GM23338 (cell line): ENCODE measurements around the gene NDUFS4. TPM values are rescaled to one million over a fixed set of nuclear protein-coding genes. Genes with fewer than 3 reads are reported as not detected.

Experiments used
- ATAC-seq: fragments of 200-7000 bp; cut with Tn5 transposase; 3 replicates; pipeline ENCODE4 v1.9.1; 2020
- DNase-seq: peaks from one replicate; pipeline ENCODE4 v3.0.0-alpha.2; 2015; ENCODE audit warnings: low spot score
- H2AFZ ChIP-seq: fragments of 200-600 bp; sonication (generic); 2 replicates; pipeline ENCODE4 v1.8.0; 2016; ENCODE audit warnings: antibody characterized with exemption, mild to moderate bottlenecking, moderate library complexity
- H3F3A ChIP-seq: fragments of 200-600 bp; sonication (generic); replicated peaks from 2 replicates; pipeline ENCODE4 v1.8.0; 2017; ENCODE audit warnings: antibody characterized with exemption, mixed run types, low read depth
- H3K27ac ChIP-seq: fragments of 200-600 bp; sonication (generic); 2 replicates; pipeline ENCODE4 v1.6.1; 2016; ENCODE audit warnings: low read depth
- H3K27me3 ChIP-seq: fragments of 200-600 bp; sonication (generic); 2 replicates; pipeline ENCODE4 v1.8.0; 2016; ENCODE audit warnings: mild to moderate bottlenecking, mixed run types, moderate library complexity; ENCODE audit not compliant: insufficient read depth
- H3K36me3 ChIP-seq: fragments of 200-600 bp; sonication (generic); 2 replicates; pipeline ENCODE4 v1.8.0; 2016; ENCODE audit warnings: mild to moderate bottlenecking; ENCODE audit not compliant: insufficient read depth
- H3K4me1 ChIP-seq: fragments of 200-600 bp; sonication (generic); 2 replicates; pipeline ENCODE4 v1.8.0; 2016; ENCODE audit warnings: mild to moderate bottlenecking, moderate library complexity; ENCODE audit not compliant: insufficient read depth
- H3K4me2 ChIP-seq: fragments of 200-600 bp; sonication (generic); 2 replicates; pipeline ENCODE4 v1.7.1; 2017; ENCODE audit warnings: mixed run types
- H3K4me3 ChIP-seq: fragments of 200-600 bp; sonication (generic); 2 replicates; pipeline ENCODE4 v1.6.1; 2016; ENCODE audit warnings: mixed run types
- H3K79me2 ChIP-seq: fragments of 200-600 bp; sonication (generic); replicated peaks from 2 replicates; pipeline ENCODE4 v1.8.0; 2017; ENCODE audit warnings: mild to moderate bottlenecking; ENCODE audit not compliant: insufficient read depth
- H3K9me2 ChIP-seq: fragments of 200-600 bp; sonication (generic); 2 replicates; pipeline ENCODE4 v1.8.0; 2017; ENCODE audit not compliant: insufficient read depth
- H4K20me1 ChIP-seq: fragments of 200-600 bp; sonication (generic); replicated peaks from 2 replicates; pipeline ENCODE4 v1.8.0; 2017; ENCODE audit warnings: mild to moderate bottlenecking; ENCODE audit not compliant: insufficient read depth
- H3K27ac Mint-ChIP-seq: 2 replicates; pipeline ENCODE4 v1.8.0; 2020; ENCODE audit warnings: inconsistent platforms, mild to moderate bottlenecking, moderate library complexity, mixed read lengths
- H3K27me3 Mint-ChIP-seq: 3 replicates; pipeline ENCODE4 v1.8.0; 2022; ENCODE audit warnings: low read depth, mild to moderate bottlenecking, moderate library complexity, mixed read lengths, inconsistent platforms; ENCODE audit not compliant: insufficient read depth, poor library complexity
- H3K36me3 Mint-ChIP-seq: 3 replicates; pipeline ENCODE4 v1.8.0; 2021; ENCODE audit warnings: low read depth, mild to moderate bottlenecking, inconsistent platforms, moderate library complexity, mixed read lengths
- H3K4me1 Mint-ChIP-seq: 3 replicates; pipeline ENCODE4 v1.8.0; 2020; ENCODE audit warnings: mild to moderate bottlenecking, inconsistent platforms, mixed read lengths
- H3K4me3 Mint-ChIP-seq: 3 replicates; pipeline ENCODE4 v1.8.0; 2021; ENCODE audit warnings: moderate library complexity, mild to moderate bottlenecking, inconsistent platforms, mixed read lengths
- H3K9me3 Mint-ChIP-seq: 3 replicates; pipeline ENCODE4 v1.8.0; 2020; ENCODE audit warnings: moderate library complexity, mild to moderate bottlenecking, inconsistent platforms, mixed read lengths
- CREB1 ChIP-seq: fragments of 250-450 bp; sonication (Bioruptor Pico); IDR thresholded peaks from 2 replicates; pipeline ENCODE4 v1.5.0; 2020; ENCODE audit warnings: low read depth, mild to moderate bottlenecking, moderate library complexity
- EZH2 ChIP-seq: fragments of 200-600 bp; sonication (generic); IDR thresholded peaks from one replicate; pipeline ENCODE4 v1.8.0; 2017; ENCODE audit warnings: antibody characterized with exemption, mild to moderate bottlenecking, low read depth; ENCODE audit not compliant: unreplicated experiment
- JUNB ChIP-seq: IDR thresholded peaks from one replicate; pipeline ENCODE4 v1.6.1; 2016; ENCODE audit warnings: antibody characterized with exemption; ENCODE audit not compliant: unreplicated experiment
- STAT1 ChIP-seq: IDR thresholded peaks from one replicate; pipeline ENCODE4 v1.6.1; 2016; ENCODE audit warnings: antibody characterized with exemption; ENCODE audit not compliant: unreplicated experiment
- ZNF114 ChIP-seq: fragments of 250-450 bp; sonication (Bioruptor Pico); IDR thresholded peaks from 2 replicates; pipeline ENCODE4 v1.5.0; 2020; ENCODE audit warnings: mild to moderate bottlenecking, moderate library complexity
- ZNF331 ChIP-seq: fragments of 250-450 bp; sonication (Bioruptor Pico); IDR thresholded peaks from 2 replicates; pipeline ENCODE4 v1.5.0; 2020; ENCODE audit warnings: low read depth, mild to moderate bottlenecking, moderate library complexity
- polyA plus RNA-seq: library from polyadenylated mRNA; unstranded; fragments of >200 nt; fragmentation: Nextera tagmentation; extraction: Ambion mirVana; gene quantifications from 2 replicates; pipeline ENCODE4 v1.2.1, GENCODE V29; 2016
- total RNA-seq: library from RNA; depleted of rRNA; stranded (reverse); fragments of >200 nt; shearing (Covaris generic); gene quantifications from 2 replicates; pipeline ENCODE4 v1.2.3, GENCODE V29; 2014
- TF ChIP-seq, protein P1 (sequence below): IDR thresholded peaks from one replicate; pipeline ENCODE4 v1.6.1; 2018; ENCODE audit warnings: antibody characterized with exemption; ENCODE audit not compliant: unreplicated experiment
- TF ChIP-seq, protein P2 (sequence below): IDR thresholded peaks from 2 replicates; pipeline ENCODE4 v1.6.1; 2016; ENCODE audit warnings: antibody characterized with exemption
- TF ChIP-seq, protein P3 (sequence below): fragments of 250-450 bp; sonication (Bioruptor Pico); IDR thresholded peaks from 2 replicates; pipeline ENCODE4 v1.5.0; 2020; ENCODE audit warnings: mild to moderate bottlenecking, moderate library complexity

The NDUFS4 gene
- total and polyA plus RNA-seq, 2 experiments from 2014 or later = 65.6 to 151 TPM

DNA sequence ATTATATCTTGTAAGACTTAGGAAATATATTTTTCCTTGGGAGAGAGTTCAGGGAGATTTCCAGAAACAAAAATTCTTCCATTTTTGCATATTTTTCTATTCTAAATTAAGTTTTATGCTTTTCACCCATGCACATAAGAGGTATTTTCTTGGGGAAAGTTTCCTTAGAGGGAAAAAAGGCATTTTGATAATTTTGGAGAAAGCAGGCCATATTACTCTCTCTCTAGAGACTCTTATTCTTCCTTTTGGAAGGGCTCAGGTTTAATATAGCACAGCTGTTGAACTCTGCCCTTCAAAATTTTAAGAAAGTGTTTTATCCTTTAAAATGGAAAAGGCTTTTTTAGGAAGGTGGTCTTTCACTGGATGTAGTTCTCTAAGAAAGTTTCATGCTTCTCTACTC, 8.0 kb downstream of the NDUFS4 start:
- H3K27ac ChIP-seq = no peak overlapping the region
- 0 out of 2 replicates have a peak, but pooled peaks cover 5% of the 10 kb centered on the region for H4K20me1 ChIP-seq

DNA sequence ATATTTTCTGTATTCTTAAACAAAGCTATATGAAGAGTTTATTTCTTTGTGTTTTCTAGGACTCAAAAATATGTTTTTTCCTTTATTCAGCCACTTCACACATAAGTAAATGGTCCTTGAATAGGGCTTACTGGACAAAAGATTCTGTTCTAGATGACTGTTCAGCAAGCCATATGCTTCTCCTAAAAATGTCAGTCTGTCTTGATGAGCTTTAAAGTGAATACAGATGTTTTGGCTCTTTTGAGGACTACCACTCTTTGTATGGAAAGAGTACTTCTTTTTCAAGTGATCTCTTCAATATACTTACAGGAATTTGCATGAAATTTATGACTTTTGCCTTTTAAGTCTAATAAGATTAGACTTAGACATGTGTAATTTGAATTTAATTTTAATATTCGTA, 8.4 kb downstream of the NDUFS4 start:
- H3K9me2 ChIP-seq = no peaks in the 10 kb centered on the region
- 0 out of 2 replicates have a peak, but pooled peaks cover 5% of the 10 kb centered on the region for H4K20me1 ChIP-seq
- no peaks in the 10 kb centered on the region for H3K27me3 ChIP-seq
- H3K4me3 ChIP-seq = no peak overlapping the region
- Mint-ChIP-seq H3K27me3 (no peaks in the 10 kb centered on the region), H3K4me3 (no peak overlapping the region), H3K36me3 (peaks cover 3% of the 10 kb centered on the region; the same call in 1 of the 3 replicates), H3K9me3 (peaks cover 3% of the 10 kb centered on the region; the same call in 2 of the 3 replicates), H3K4me1 (peaks cover 5% of the 10 kb centered on the region; the same call in 2 of the 3 replicates), H3K27ac (no peak overlapping the region)
- H3F3A ChIP-seq = no peaks in the 10 kb centered on the region
- H3K4me2 ChIP-seq = no peak overlapping the region
- H3K4me1 ChIP-seq = no peaks in the 10 kb centered on the region
- ATAC-seq (no peak), DNase-seq (no peak)
- no peak overlapping the region for H2AFZ ChIP-seq
- H3K27ac ChIP-seq = no peak overlapping the region
- 0 out of 2 replicates have a peak, but pooled peaks cover 3% of the 10 kb centered on the region for H3K36me3 ChIP-seq
- H3K79me2 ChIP-seq = peaks cover 100% of the 10 kb centered on the region
- TF ChIP-seq, protein P1, sequence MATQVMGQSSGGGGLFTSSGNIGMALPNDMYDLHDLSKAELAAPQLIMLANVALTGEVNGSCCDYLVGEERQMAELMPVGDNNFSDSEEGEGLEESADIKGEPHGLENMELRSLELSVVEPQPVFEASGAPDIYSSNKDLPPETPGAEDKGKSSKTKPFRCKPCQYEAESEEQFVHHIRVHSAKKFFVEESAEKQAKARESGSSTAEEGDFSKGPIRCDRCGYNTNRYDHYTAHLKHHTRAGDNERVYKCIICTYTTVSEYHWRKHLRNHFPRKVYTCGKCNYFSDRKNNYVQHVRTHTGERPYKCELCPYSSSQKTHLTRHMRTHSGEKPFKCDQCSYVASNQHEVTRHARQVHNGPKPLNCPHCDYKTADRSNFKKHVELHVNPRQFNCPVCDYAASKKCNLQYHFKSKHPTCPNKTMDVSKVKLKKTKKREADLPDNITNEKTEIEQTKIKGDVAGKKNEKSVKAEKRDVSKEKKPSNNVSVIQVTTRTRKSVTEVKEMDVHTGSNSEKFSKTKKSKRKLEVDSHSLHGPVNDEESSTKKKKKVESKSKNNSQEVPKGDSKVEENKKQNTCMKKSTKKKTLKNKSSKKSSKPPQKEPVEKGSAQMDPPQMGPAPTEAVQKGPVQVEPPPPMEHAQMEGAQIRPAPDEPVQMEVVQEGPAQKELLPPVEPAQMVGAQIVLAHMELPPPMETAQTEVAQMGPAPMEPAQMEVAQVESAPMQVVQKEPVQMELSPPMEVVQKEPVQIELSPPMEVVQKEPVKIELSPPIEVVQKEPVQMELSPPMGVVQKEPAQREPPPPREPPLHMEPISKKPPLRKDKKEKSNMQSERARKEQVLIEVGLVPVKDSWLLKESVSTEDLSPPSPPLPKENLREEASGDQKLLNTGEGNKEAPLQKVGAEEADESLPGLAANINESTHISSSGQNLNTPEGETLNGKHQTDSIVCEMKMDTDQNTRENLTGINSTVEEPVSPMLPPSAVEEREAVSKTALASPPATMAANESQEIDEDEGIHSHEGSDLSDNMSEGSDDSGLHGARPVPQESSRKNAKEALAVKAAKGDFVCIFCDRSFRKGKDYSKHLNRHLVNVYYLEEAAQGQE = no peak
- TF ChIP-seq, protein P2, sequence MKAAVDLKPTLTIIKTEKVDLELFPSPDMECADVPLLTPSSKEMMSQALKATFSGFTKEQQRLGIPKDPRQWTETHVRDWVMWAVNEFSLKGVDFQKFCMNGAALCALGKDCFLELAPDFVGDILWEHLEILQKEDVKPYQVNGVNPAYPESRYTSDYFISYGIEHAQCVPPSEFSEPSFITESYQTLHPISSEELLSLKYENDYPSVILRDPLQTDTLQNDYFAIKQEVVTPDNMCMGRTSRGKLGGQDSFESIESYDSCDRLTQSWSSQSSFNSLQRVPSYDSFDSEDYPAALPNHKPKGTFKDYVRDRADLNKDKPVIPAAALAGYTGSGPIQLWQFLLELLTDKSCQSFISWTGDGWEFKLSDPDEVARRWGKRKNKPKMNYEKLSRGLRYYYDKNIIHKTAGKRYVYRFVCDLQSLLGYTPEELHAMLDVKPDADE = no peak
- no peak for TF ChIP-seq ZNF331 (CRISPR knock-in tag)
- TF ChIP-seq ZNF114 (CRISPR knock-in tag) = no peak
- TF ChIP-seq STAT1 = no peak
- TF ChIP-seq, protein P3, sequence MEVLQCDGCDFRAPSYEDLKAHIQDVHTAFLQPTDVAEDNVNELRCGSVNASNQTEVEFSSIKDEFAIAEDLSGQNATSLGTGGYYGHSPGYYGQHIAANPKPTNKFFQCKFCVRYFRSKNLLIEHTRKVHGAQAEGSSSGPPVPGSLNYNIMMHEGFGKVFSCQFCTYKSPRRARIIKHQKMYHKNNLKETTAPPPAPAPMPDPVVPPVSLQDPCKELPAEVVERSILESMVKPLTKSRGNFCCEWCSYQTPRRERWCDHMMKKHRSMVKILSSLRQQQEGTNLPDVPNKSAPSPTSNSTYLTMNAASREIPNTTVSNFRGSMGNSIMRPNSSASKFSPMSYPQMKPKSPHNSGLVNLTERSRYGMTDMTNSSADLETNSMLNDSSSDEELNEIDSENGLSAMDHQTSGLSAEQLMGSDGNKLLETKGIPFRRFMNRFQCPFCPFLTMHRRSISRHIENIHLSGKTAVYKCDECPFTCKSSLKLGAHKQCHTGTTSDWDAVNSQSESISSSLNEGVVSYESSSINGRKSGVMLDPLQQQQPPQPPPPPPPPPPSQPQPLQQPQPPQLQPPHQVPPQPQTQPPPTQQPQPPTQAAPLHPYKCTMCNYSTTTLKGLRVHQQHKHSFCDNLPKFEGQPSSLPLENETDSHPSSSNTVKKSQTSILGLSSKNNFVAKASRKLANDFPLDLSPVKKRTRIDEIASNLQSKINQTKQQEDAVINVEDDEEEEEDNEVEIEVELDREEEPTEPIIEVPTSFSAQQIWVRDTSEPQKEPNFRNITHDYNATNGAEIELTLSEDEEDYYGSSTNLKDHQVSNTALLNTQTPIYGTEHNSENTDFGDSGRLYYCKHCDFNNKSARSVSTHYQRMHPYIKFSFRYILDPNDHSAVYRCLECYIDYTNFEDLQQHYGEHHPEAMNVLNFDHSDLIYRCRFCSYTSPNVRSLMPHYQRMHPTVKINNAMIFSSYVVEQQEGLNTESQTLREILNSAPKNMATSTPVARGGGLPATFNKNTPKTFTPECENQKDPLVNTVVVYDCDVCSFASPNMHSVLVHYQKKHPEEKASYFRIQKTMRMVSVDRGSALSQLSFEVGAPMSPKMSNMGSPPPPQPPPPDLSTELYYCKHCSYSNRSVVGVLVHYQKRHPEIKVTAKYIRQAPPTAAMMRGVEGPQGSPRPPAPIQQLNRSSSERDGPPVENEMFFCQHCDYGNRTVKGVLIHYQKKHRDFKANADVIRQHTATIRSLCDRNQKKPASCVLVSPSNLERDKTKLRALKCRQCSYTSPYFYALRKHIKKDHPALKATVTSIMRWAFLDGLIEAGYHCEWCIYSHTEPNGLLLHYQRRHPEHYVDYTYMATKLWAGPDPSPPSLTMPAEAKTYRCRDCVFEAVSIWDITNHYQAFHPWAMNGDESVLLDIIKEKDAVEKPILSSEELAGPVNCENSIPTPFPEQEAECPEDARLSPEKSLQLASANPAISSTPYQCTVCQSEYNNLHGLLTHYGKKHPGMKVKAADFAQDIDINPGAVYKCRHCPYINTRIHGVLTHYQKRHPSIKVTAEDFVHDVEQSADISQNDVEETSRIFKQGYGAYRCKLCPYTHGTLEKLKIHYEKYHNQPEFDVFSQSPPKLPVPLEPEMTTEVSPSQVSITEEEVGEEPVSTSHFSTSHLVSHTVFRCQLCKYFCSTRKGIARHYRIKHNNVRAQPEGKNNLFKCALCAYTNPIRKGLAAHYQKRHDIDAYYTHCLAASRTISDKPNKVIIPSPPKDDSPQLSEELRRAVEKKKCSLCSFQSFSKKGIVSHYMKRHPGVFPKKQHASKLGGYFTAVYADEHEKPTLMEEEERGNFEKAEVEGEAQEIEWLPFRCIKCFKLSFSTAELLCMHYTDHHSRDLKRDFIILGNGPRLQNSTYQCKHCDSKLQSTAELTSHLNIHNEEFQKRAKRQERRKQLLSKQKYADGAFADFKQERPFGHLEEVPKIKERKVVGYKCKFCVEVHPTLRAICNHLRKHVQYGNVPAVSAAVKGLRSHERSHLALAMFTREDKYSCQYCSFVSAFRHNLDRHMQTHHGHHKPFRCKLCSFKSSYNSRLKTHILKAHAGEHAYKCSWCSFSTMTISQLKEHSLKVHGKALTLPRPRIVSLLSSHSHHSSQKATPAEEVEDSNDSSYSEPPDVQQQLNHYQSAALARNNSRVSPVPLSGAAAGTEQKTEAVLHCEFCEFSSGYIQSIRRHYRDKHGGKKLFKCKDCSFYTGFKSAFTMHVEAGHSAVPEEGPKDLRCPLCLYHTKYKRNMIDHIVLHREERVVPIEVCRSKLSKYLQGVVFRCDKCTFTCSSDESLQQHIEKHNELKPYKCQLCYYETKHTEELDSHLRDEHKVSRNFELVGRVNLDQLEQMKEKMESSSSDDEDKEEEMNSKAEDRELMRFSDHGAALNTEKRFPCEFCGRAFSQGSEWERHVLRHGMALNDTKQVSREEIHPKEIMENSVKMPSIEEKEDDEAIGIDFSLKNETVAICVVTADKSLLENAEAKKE (CRISPR knock-in tag) = no peak
- TF ChIP-seq EZH2 = no peak

More for the DNA sequence above, 8.0 kb downstream of the NDUFS4 start:
- H3K9me3 Mint-ChIP-seq = peaks cover 3% of the 10 kb centered on the region; the same call in 2 of the 3 replicates
- H3K4me1 Mint-ChIP-seq = peaks cover 4% of the 10 kb centered on the region; the same call in 2 of the 3 replicates
- TF ChIP-seq ZNF114 (CRISPR knock-in tag) (no peak), STAT1 (no peak), EZH2 (no peak), JUNB (no peak), CREB1 (CRISPR knock-in tag) (no peak)
- Histone ChIP-seq H3K79me2 (peaks cover 100% of the 10 kb centered on the region), H3F3A (no peaks in the 10 kb centered on the region), H3K4me1 (no peaks in the 10 kb centered on the region), H2AFZ (no peak overlapping the region), H3K36me3 (0 out of 2 replicates have a peak, but pooled peaks cover 3% of the 10 kb centered on the region), H3K4me2 (no peak overlapping the region), H3K4me3 (no peak overlapping the region), H3K9me2 (no peaks in the 10 kb centered on the region), H3K27me3 (no peaks in the 10 kb centered on the region)
- no peak overlapping the region for H3K4me3 Mint-ChIP-seq
- ATAC-seq (no peak), DNase-seq (no peak)
- H3K36me3 Mint-ChIP-seq = peaks cover 3% of the 10 kb centered on the region; the same call in 1 of the 3 replicates
- H3K27ac Mint-ChIP-seq = no peak overlapping the region
- H3K27me3 Mint-ChIP-seq = no peaks in the 10 kb centered on the region
